Mucosa of rectum (tissue), 2 donors: Measurements from ENCODE around the gene NKIRAS1.

ENCODE experiments used
- H3K27ac ChIP-seq, 2 donors: one replicate each; pipeline ENCODE4 v1.7.0; 2013; ENCODE audit warnings: inconsistent platforms in 2 of 2, low read depth in 2 of 2, low read length in 2 of 2
- H3K27me3 ChIP-seq, 2 donors: one replicate each; pipeline ENCODE4 v1.7.0; 2013; ENCODE audit warnings: low read length in 2 of 2; ENCODE audit not compliant: control insufficient read depth in 2 of 2, insufficient read depth in 2 of 2
- H3K36me3 ChIP-seq, 2 donors: one replicate each; pipeline ENCODE4 v1.7.0; 2013; ENCODE audit warnings: low read length in 2 of 2; ENCODE audit not compliant: control insufficient read depth in 2 of 2, insufficient read depth in 2 of 2
- H3K4me1 ChIP-seq, 2 donors: one replicate each; pipeline ENCODE4 v1.7.0; 2013; ENCODE audit warnings: low read length in 2 of 2, mild to moderate bottlenecking in 1 of 2; ENCODE audit not compliant: control insufficient read depth in 2 of 2, insufficient read depth in 2 of 2
- H3K4me3 ChIP-seq, 2 donors: one replicate each; pipeline ENCODE4 v1.7.0; 2013; ENCODE audit warnings: low read length in 2 of 2
- H3K9ac ChIP-seq, 2 donors: one replicate each; pipeline ENCODE4 v1.7.0; 2013; ENCODE audit warnings: low read length in 2 of 2, low read depth in 1 of 2, mild to moderate bottlenecking in 1 of 2
- H3K9me3 ChIP-seq, 2 donors: one replicate each; pipeline ENCODE4 v1.7.0; 2013; ENCODE audit warnings: low read length in 2 of 2; ENCODE audit not compliant: control insufficient read depth in 2 of 2
- donor health status: healthy.
- donor health status: Normal muscosa, but diverticular disease.

The NKIRAS1 gene

GRCh38 chr3:23843869-23844268 lies 72.9 kb downstream of the NKIRAS1 start:
- no peaks in the 10 kb centered on the region for H3K36me3 ChIP-seq
- no peaks in the 10 kb centered on the region for H3K9me3 ChIP-seq
- H3K4me1 ChIP-seq, result no peaks in the 10 kb centered on the region
- H3K27me3 ChIP-seq, result no peaks in the 10 kb centered on the region
- no peak overlapping the region for H3K4me3 ChIP-seq
- no peak overlapping the region for H3K27ac ChIP-seq
- H3K9ac ChIP-seq, result no peak overlapping the region
